HG03159 (cell line): ENCODE results near the gene WDR19.
"Not testable (repeated sequence)": the region's sequence is repeated elsewhere in the genome, so short reads cannot be mapped to it uniquely, and the experiment has no call there.

Source experiments
- ATAC-seq: cut with Tn5 transposase; IDR thresholded peaks from one replicate; pipeline ENCODE4 v1.9.1; 2021; ENCODE audit warnings: mild to moderate bottlenecking, moderate library complexity; ENCODE audit not compliant: unreplicated experiment

The WDR19 gene

DNA sequence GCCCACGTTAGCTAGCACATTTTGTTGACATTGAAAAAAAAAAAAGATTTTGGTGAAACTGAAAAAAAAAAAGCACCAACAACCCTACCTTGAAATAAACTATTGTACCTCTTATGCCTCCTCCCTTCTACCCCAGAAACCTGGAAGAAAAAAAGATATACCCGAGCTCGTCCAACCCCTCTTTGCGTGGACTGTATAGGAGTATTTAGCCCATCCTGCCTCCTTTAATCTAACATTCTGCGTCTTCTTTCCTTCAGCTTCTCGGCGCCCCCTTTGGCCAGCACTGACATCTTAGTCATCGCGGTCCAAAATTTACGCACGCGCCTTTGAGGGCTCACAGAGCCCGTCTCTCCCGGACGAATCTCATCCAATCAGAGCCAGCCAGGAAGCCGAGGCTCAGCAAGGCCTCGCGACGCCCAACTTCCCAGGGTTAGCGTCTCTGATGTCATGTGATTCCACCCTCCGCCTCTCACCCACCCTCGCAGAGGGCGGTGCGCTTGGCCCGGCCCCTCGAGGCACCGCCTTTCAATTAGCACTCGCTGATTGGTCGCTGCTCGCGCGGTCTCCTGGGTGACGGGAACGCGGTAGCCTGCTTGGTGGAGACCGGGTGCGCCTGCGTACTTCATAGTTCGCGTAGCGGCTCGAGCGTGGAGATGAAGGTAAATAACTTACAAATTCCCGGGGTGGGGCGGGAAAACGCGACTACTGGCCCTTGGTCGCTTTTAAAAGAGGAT lies at the start of gene WDR19:
TSS of gene WDR19 (plus strand) at position 625 of the 734 bp plus-strand sequence. CDS start at position 654, 29 bp downstream.
- ATAC-seq, result peak; percentile 98

DNA sequence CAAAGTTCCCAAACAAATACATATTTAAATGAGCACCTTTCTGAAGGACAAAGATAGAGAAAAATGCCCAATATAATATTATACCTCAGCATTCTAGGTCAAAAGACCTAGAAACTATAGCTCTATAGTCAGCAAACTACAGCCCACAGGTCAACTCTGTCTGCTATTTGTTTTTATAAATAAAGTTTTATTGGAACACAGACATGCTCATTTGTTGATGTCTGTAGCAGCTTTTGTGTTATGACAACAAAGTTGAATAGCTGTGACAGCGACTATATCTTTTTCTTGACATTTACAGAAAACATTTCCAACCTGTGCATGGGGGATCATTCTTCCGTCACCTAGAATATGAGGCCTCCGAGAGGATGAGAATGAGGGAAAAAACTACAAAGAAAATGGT lies 48.7 kb upstream of the WDR19 start:
- ATAC-seq, result no peak

DNA sequence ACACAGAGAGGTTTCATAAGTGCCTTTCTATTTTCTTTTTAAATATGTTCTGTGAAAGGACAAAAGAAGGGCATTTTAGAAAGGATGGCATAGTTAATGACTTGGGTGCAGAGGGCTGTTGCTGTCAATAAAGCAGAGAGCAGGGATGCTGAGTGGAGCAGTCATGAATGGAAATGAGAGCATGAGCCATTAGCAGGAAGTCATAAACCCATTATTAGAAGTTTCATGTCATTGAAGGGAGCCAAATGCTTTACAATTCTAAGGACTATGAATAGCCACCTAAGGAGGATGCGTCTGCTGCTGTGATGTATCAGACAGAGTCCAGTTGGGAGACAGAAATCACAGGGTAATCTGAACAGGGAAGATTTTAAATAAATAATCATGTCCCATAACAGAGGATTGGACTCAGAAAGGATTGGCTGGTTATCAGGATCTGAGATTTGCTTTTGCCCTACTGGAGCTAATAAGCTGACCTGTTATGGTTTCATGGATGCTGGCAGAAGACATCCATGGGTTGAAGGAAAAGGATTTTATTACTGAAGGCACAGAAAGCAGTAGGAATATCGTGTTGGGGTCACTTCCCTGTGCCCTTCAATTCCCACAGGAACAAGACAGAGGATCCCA lies 47.5 kb upstream of the WDR19 start:
- no peak for ATAC-seq

DNA sequence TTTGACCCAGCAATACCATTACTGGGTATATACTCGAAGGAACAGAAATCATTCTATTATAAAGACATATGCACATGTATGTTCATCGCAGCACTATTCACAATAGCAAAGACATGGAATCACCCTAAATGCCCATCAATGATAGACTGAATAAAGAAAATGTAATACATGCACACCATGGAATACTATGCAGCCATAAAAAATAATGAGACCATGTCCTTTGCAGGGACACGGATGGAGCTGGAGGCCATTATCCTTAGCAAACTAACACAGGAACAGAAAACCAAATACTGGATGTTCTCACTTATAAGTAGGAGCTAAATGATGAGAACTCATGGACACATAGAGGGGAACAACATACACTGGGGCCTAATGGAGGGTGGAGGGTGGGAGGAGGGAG lies 44.1 kb upstream of the WDR19 start:
- not testable (repeated sequence) for ATAC-seq

DNA sequence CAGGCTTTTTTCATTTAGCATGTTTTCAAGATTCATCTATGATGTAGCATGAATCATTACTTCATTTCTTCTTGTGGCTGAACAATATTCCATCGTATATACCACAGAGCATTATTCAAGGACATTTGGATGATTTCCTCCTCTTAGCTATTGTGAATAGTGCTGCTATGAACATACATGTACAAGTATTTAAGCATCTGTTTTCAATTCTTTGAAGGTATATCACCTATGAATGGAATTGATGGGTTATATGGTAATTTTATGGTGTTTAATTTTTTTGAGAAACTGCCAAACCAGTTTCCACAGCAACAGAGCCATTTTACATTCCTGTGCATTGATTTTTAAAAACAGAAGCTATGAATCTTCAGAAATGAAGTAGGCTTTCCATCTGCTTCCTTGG lies 36.1 kb upstream of the WDR19 start:
- ATAC-seq, result no peak

DNA sequence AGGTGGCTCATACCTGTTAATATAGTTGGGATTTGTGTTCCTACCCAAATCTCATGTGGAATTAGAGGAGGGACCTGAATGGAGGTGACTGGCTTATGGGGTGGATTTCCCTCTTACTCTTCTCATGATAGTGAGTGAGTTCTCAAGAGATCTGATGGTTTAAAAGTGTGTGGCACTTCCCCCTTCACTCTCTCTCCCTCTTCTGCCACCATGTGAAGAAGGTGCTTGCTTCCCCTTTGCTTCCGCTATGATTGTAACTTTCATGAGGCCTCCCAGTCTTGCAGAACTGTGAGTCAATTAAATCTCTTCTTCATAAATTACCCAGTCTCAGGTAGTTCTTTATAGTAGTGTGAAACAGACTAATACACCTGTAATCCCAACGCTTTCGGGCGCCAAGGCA lies 28.3 kb upstream of the WDR19 start:
- ATAC-seq, result no peak

DNA sequence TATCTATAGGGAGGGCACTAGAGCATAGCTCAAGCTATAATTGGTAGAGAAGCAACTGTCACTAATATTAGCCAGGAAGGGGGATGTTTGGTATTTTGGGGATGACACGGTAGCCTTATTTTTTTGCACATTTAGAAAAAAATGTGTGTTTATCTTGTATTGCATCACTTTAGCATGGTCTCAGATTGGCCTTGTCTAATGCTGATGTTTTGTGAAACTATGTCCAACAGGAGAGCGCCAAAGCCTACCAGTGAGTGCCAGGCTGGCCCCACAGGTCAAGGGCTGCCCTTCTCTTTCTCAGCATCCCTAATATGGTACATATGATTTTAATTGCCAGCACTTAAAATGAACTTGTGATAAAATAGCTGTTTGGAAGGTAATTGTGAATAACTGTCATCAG lies 24.8 kb upstream of the WDR19 start:
- ATAC-seq, result no peak

DNA sequence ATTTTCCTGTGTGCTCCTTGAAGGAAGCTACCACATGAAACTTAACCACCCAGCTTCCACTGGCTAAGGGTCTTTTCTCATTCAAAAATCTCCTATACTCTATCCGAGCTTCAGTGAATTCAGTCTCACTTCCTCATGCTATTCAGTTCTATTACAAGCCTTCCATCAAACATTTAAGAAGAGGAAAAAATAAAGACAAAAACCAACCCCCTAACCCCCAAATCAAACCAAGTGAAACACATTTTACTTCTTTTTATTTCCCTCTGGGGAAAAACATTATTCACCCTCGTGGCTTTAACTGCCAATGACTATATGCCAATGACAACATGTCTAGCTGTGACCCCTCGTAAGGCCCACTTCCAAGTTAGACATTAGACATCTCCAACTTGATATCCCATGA lies 16.2 kb upstream of the WDR19 start:
- ATAC-seq, result no peak

DNA sequence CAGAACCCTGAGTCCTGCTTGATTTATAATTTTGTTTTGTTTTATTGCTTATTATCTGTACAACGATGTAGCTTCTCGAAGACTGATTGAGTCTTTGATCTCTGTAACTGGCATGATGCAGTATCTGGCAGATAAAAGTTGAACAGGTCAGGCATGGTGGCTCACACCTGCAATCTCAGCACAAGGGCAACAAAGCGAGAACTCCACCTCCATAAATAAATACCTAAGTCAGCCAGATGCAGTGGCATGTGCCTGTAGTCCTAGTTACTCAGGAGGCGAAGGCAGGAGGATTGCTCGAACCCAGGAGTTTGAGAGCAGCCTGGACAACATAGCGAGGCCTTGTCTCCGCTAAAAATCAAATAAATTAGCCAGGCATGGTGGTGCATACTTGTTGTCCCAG lies 15.7 kb upstream of the WDR19 start:
- ATAC-seq, result no peak

DNA sequence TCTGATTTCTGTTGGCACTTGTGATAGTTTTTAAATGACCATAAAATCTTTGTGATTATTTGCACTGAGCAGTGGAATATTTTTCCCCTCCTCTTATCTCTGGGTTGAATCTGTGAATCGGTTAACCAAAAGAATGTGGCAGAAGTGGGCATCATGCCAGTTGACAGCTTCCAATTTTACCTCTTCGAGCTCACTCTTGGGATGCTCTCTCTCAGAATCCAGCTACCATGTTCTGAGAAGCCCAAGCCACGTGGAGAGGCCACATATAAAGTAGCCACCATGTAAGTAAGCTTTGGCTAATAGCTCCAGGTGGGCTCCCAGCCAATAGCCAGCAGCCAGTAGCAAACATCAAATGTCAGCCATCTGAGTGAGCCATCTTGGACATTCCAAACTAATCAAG lies 12.9 kb upstream of the WDR19 start:
- no peak for ATAC-seq

DNA sequence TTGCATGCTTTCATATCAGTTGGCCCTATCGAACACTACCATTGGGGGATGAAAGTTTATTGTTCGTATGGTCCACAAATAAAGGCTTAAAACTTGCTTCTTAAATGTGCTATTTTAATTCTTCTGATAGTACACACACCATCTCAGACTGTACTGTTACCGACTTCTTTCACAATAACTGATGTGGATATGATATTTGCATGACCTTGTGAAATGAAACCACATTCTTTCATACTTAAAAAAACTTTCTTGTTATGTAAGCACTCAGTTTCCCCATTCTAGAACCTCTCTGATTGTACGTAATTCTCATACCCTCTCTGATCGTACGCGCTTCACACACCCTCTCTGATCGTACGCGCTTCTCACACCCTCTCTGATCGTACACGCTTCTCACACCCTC lies 12.0 kb upstream of the WDR19 start:
- no peak for ATAC-seq

DNA sequence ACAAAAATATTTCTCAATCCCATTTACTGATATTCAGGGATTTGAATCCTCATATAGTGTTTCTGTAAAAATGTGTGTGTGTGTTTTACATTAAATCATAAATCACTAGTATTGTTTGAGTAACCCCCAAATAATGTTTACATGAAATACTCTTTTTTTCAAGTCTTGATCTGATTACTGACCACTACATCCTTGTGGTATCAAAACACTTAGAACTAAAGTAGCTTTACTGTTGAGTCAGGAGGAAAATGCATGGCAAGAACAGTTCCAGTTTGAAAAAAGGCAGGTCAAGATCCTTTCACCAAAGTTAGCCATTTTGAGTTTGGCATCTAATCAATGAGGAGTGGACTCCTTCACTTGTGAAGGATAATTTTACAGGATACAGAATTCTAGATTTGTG lies 3.6 kb upstream of the WDR19 start:
- no peak for ATAC-seq

DNA sequence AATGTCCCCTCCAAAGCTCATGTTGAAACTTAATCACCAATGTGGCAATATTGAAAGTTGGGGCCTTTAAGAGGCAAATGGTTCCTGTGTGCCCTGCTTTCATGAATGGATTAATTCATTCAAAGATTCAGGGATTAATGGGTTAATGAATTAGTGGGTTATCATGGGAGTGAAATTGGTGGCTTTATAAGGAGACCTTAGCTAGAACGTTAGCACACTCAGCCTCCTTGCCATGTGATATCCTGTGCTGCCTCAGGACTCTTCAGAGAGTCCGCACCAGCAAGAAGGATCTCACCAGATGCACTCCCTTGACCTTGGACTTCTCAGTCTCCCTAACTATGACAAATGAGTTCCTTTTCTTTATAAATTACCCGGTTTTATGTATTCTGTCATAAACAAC lies 2.6 kb upstream of the WDR19 start:
- ATAC-seq, result no peak

DNA sequence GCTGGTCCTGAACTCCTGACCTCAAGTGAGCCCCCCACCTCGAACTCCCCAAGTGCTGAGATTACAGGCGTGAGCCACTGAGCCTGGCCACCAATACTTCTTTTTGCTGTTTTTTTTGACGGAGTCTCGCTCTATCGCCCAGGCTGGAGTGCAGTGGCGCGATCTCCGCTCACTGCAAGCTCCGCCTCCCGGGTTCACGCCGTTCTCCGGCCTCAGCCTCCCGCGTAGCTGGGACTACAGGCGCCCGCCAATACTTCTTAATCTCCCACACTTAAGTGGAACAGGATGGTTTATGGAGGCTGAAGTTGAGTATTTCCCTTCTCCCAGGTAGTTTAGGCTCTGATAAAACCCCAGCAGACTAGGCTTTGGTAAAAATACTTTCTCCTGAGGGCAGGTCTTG lies 1.7 kb upstream of the WDR19 start:
- not testable (repeated sequence) for ATAC-seq

DNA sequence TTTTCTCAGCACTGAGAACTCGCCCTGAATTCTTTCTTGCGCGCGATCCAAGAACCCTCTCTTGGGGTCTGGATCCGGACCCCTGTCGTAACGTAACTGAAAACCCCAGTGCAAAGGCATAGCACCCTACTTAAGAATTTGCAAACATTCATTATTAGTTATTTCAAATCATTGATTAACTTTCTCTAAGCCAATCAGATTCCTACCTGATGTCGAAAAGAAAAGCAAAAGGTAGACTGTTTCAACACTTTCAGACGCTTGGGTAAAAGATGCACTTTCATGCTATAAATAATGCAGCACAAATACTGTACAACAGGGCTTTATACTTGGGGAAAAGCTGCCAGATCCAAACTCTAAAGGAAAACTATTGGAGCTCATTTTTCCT lies 817 bp upstream of the WDR19 start:
- ATAC-seq, result no peak

DNA sequence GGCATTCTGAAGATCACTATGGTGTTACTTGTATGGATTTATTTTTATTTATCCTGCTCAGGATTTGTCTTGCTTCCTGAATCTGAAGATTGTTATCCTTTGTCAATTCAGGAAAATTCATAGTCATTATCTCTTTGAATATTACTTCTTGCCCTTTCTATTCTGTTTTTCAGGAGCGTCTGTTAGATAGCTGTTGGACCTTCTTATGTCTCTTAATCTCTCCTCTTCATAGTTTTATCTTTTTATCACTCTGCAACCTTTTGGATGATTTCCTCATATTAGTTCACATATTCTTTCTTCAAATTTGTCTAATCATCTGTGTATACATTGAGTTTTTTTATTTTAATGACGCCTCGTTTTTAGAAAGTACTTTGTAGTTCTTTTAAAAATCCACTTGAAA lies 19.6 kb downstream of the WDR19 start:
- ATAC-seq, result no peak

DNA sequence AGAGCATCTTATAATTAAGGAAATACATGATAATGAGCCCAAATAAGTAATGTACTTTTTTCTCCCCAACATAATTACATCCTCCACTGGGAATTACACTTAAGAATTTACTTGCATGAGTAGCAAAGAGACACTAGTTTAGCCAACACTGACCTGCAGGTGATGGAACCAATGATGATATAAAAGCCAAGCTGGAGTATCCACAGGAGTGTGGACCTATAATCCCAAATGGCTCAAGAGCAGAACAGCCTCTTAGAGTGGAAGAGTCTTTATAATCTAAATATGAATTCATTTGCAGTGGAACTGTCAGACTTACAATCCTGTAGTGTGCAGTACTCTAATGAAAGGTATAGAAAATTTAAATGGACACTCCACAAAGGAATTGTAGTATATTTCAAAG lies 22.2 kb downstream of the WDR19 start:
- no peak for ATAC-seq

DNA sequence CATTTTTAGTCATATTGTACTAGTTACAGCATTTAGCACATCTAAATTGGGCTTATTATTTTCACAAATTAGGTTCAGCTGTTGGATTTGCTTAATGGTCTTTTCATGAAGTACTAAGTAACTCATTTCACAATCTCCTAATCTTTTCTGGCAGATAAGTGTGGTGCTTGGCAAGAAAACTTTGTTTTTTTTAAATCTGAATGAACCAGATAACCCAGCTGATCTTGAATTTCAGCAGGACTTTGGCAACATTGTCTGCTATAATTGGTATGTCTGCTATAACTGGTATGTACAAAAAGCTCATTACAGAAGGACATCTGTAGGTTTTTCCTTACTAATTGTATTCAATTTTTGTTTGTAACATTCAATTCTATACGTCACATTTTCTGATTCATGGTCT lies 22.7 kb downstream of the WDR19 start:
- ATAC-seq, result no peak

DNA sequence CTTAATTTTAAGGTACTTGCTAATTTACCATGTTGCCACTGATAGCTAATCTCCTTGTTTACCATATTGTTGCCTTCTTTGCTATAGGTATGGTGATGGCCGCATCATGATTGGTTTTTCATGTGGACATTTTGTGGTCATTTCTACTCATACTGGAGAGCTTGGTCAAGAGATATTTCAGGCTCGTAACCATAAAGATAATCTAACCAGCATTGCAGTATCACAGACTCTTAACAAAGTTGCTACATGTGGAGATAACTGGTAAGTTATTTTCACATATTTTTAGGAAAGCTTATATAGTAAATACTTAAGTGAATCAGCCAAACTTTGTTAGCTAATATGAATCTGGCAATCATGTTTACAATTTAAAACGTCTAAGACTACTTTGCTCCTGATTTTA lies 23.1 kb downstream of the WDR19 start:
- no peak for ATAC-seq

DNA sequence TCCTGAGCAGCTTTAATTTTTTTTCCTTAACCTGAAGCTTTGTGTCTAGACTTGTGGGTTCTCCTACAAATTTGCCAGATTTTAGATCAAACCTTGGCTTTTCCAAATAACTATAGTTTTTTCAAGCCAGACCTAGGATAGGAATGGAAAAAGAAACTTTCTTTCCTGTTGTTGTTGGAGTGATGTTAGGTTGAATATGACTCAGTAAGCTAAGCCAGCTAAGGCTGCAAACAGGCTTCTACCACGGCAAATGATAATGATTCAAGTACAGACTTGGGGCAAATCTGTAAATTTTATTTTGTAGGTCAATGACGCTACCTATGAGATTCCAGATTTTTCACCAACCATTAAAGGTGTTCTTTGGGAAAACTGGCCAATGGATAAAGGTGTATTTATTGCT lies 45.6 kb downstream of the WDR19 start:
- ATAC-seq, result no peak

DNA sequence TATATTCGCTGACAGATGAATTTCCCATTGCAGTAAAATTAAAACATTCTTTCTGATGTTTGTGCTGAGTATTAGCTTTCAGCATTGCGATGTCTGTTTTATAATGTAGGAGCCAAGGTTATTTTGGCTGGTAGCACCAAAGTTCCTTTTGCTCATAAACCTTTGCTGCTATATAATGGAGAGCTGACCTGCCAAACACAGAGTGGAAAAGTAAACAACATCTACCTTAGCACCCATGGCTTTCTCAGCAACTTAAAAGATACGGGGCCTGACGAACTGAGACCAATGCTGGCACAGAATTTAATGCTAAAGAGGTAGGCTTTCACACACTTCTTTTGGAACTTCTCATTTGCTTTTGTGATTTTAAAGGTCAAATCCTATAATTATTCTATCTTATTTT lies 46.0 kb downstream of the WDR19 start:
- ATAC-seq, result no peak

DNA sequence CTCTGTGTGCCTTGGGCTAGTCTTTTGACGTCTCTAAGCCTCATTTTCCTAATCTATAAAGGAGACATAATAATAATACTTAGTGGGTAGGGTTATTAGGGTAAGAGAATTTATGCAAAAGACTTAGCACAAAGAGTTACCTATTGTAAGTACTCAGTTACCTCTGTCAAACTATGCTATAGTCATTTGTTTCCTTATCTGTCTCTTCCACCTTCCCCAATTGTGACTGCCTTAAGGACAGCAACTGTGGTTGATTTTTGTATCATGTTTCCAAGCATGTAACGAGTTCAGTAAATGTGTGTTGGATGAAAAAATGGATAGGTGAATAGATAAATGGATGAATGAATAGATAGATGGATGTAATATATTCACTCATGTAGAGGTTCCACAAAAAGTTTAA lies 48.1 kb downstream of the WDR19 start:
- no peak for ATAC-seq

DNA sequence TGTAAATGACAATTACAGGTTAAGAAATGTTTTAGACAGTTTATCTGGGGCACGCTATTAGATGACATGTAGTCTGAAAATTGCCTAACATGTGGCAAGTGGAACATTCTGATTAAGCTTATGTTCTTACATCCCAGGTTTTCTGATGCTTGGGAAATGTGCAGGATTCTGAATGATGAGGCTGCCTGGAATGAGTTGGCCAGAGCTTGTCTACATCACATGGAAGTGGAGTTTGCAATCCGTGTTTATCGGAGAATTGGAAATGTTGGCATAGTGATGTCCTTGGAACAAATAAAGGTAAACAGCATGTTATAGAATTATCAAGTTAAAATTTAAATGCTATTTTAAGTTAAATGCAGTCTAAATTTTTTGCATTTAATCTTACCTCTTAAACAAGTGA lies 49.3 kb downstream of the WDR19 start:
- no peak for ATAC-seq
